Natural killer cell treated with Interleukin-12 subunit alpha and Interleukin-12 subunit beta and Interleukin-15 and Interleukin-18, amount 100 ng/mL, for 72 hours (primary cell): Measurements from ENCODE around the gene SPATS1. TPM values are rescaled to one million over a fixed set of nuclear protein-coding genes. Genes with fewer than 3 reads are reported as not detected.
"Not testable (repeated sequence)": the region's sequence is repeated elsewhere in the genome, so short reads cannot be mapped to it uniquely, and the experiment has no call there.

ENCODE experiments used
- ATAC-seq, 2 donors: fragments of 150-1000 bp; cut with Tn5 transposase in 1 of 2; sonication (Bioruptor Pico), chemical (Tn5 transposase) in 1 of 2; 2 replicates each; pipeline ENCODE4 v1.10.0; 2021
- DNase-seq: peaks from one replicate; pipeline ENCODE4 v3.0.0; 2022; ENCODE audit warnings: low spot score
- H3K27ac Mint-ChIP-seq, 2 donors: 1 replicate in 1 of 2; 2 replicates in 1 of 2; pipeline ENCODE4 v1.8.0; 2022; ENCODE audit warnings: mixed read lengths in 2 of 2, mild to moderate bottlenecking in 1 of 2, moderate library complexity in 1 of 2
- H3K27me3 Mint-ChIP-seq, 2 donors: 1 replicate in 1 of 2; 2 replicates in 1 of 2; pipeline ENCODE4 v1.8.0; 2022; ENCODE audit warnings: mixed read lengths in 2 of 2
- H3K36me3 Mint-ChIP-seq: one replicate; pipeline ENCODE4 v1.8.0; 2022; ENCODE audit warnings: mixed read lengths
- H3K4me1 Mint-ChIP-seq, 2 donors: 1 replicate in 1 of 2; 2 replicates in 1 of 2; pipeline ENCODE4 v1.8.0; 2022; ENCODE audit warnings: low read depth in 2 of 2, mixed read lengths in 2 of 2, mild to moderate bottlenecking in 1 of 2
- H3K4me3 Mint-ChIP-seq: one replicate; pipeline ENCODE4 v1.8.0; 2022; ENCODE audit warnings: mixed read lengths
- H3K9me3 Mint-ChIP-seq: 2 replicates; pipeline ENCODE4 v1.8.0; 2022; ENCODE audit warnings: mixed read lengths
- total RNA-seq, 2 donors: library from RNA; stranded (reverse); gene quantifications; one replicate each; pipeline ENCODE4 v1.2.3, GENCODE V29; 2022

SPATS1 gene
- total RNA-seq, 2 donors from 2014 or later: not detected

GRCh38 chr6:44339763-44340625 lies 2.5 kb upstream of the SPATS1 start:
- no peaks in the 10 kb centered on the region for H3K4me1 Mint-ChIP-seq
- no peaks in the 10 kb centered on the region for H3K36me3 Mint-ChIP-seq
- no peaks in the 10 kb centered on the region for H3K9me3 Mint-ChIP-seq
- DNase-seq: no peak
- peak in 1 of 2 donors; percentile 15 for ATAC-seq
- no peak overlapping the region for H3K27ac Mint-ChIP-seq
- H3K4me3 Mint-ChIP-seq: no peak overlapping the region
- peaks cover 29 to 38% of the 10 kb centered on the region in 2 donors for H3K27me3 Mint-ChIP-seq

GRCh38 chr6:44341095-44341890 lies 1.2 kb upstream of the SPATS1 start:
- Mint-ChIP-seq H3K4me1 (no peaks in the 10 kb centered on the region), H3K4me3 (no peak overlapping the region)

GRCh38 chr6:44342052-44342451 lies 398 bp upstream of the SPATS1 start:
- ATAC-seq: no peak
- no peak overlapping the region for H3K4me3 Mint-ChIP-seq
- no peaks in the 10 kb centered on the region for H3K36me3 Mint-ChIP-seq
- H3K4me1 Mint-ChIP-seq: no peaks in the 10 kb centered on the region
- no peak overlapping the region for H3K27ac Mint-ChIP-seq
- H3K27me3 Mint-ChIP-seq: peaks cover 36 to 43% of the 10 kb centered on the region in 2 donors
- no peaks in the 10 kb centered on the region for H3K9me3 Mint-ChIP-seq
- no peak for DNase-seq

More at GRCh38 chr6:44341095-44341890, 1.2 kb upstream of the SPATS1 start:
- Mint-ChIP-seq H3K27ac (no peak overlapping the region), H3K27me3 (peaks cover 36 to 47% of the 10 kb centered on the region in 2 donors), H3K36me3 (no peaks in the 10 kb centered on the region), H3K9me3 (no peaks in the 10 kb centered on the region)
- no peak for DNase-seq
- ATAC-seq: no peak

GRCh38 chr6:44346818-44347217 lies 4.4 kb downstream of the SPATS1 start:
- not testable (repeated sequence) for H3K36me3 Mint-ChIP-seq, DNase-seq, ATAC-seq, H3K4me1 Mint-ChIP-seq, H3K9me3 Mint-ChIP-seq, H3K4me3 Mint-ChIP-seq, H3K27ac Mint-ChIP-seq
- H3K27me3 Mint-ChIP-seq: peaks cover 30 to 34% of the 10 kb centered on the region in 2 donors

- DNase-seq (no peak), ATAC-seq (no peak)
- no peak overlapping the region for H3K4me3 Mint-ChIP-seq
- H3K27me3 Mint-ChIP-seq: peaks cover 8 to 9% of the 10 kb centered on the region in 2 donors
- no peaks in the 10 kb centered on the region for H3K4me1 Mint-ChIP-seq
- no peak overlapping the region for H3K27ac Mint-ChIP-seq
- no peaks in the 10 kb centered on the region for H3K9me3 Mint-ChIP-seq
- H3K36me3 Mint-ChIP-seq: no peaks in the 10 kb centered on the region
These were observed 7.6 kb downstream of the SPATS1 start for GRCh38 chr6:44349904-44350649.

GRCh38 chr6:44350650-44350994 lies 8.2 kb downstream of the SPATS1 start:
- H3K9me3 Mint-ChIP-seq, H3K4me3 Mint-ChIP-seq, H3K27me3 Mint-ChIP-seq, H3K36me3 Mint-ChIP-seq, H3K4me1 Mint-ChIP-seq, H3K27ac Mint-ChIP-seq, ATAC-seq, DNase-seq: not testable (repeated sequence)

- Mint-ChIP-seq H3K27ac (no peak overlapping the region), H3K4me1 (no peaks in the 10 kb centered on the region), H3K36me3 (no peaks in the 10 kb centered on the region), H3K4me3 (no peak overlapping the region), H3K27me3 (peaks cover 4 to 15% of the 10 kb centered on the region in 2 donors), H3K9me3 (no peaks in the 10 kb centered on the region)
- no peak for ATAC-seq
- no peak for DNase-seq
These were observed 9.8 kb downstream of the SPATS1 start for GRCh38 chr6:44352259-44352658.

- Mint-ChIP-seq H3K9me3 (no peaks in the 10 kb centered on the region), H3K4me3 (no peak overlapping the region), H3K27ac (no peak overlapping the region), H3K4me1 (no peaks in the 10 kb centered on the region), H3K36me3 (no peaks in the 10 kb centered on the region), H3K27me3 (peaks cover 7 to 22% of the 10 kb centered on the region in 2 donors)
- no peak for ATAC-seq
- DNase-seq: no peak
These were observed 10.9 kb downstream of the SPATS1 start for GRCh38 chr6:44353336-44353735.

- Mint-ChIP-seq H3K27me3 (peaks cover 12 to 22% of the 10 kb centered on the region in 2 donors), H3K9me3 (no peaks in the 10 kb centered on the region), H3K36me3 (no peaks in the 10 kb centered on the region), H3K4me3 (no peak overlapping the region), H3K27ac (no peak overlapping the region), H3K4me1 (no peaks in the 10 kb centered on the region)
- DNase-seq: no peak
- no peak for ATAC-seq
These were observed 13.2 kb downstream of the SPATS1 start for GRCh38 chr6:44355640-44356039.

GRCh38 chr6:44356487-44356886 lies 14.0 kb downstream of the SPATS1 start:
- Mint-ChIP-seq H3K27me3 (peaks cover 12 to 22% of the 10 kb centered on the region in 2 donors), H3K9me3 (no peaks in the 10 kb centered on the region), H3K27ac (no peak overlapping the region), H3K36me3 (no peaks in the 10 kb centered on the region), H3K4me1 (no peaks in the 10 kb centered on the region), H3K4me3 (no peak overlapping the region)
- no peak for DNase-seq
- ATAC-seq: no peak

GRCh38 chr6:44359973-44360372 lies 17.5 kb downstream of the SPATS1 start:
- Mint-ChIP-seq H3K27me3 (peaks cover 18 to 22% of the 10 kb centered on the region in 2 donors), H3K36me3 (no peaks in the 10 kb centered on the region), H3K9me3 (no peaks in the 10 kb centered on the region), H3K27ac (no peak overlapping the region), H3K4me3 (no peak overlapping the region), H3K4me1 (no peaks in the 10 kb centered on the region)
- ATAC-seq (no peak), DNase-seq (no peak)

- DNase-seq: no peak
- no peaks in the 10 kb centered on the region for H3K4me1 Mint-ChIP-seq
- no peaks in the 10 kb centered on the region for H3K9me3 Mint-ChIP-seq
- H3K27ac Mint-ChIP-seq: no peak overlapping the region
- H3K36me3 Mint-ChIP-seq: no peaks in the 10 kb centered on the region
- no peak for ATAC-seq
- no peak overlapping the region for H3K4me3 Mint-ChIP-seq
- H3K27me3 Mint-ChIP-seq: peaks cover 10 to 19% of the 10 kb centered on the region in 2 donors
These were observed 19.5 kb downstream of the SPATS1 start for GRCh38 chr6:44361947-44362346.

- Mint-ChIP-seq H3K36me3 (no peaks in the 10 kb centered on the region), H3K4me1 (no peaks in the 10 kb centered on the region), H3K9me3 (no peaks in the 10 kb centered on the region), H3K27ac (no peak overlapping the region), H3K27me3 (peaks cover 9 to 19% of the 10 kb centered on the region in 2 donors), H3K4me3 (no peak overlapping the region)
- ATAC-seq: no peak
- DNase-seq: no peak
These were observed 21.0 kb downstream of the SPATS1 start for GRCh38 chr6:44363377-44363926.
